Coronary artery (tissue), 2 donors: ENCODE results near the gene CRADD.
"Not testable (repeated sequence)": the region's sequence is repeated elsewhere in the genome, so short reads cannot be mapped to it uniquely, and the experiment has no call there.

Source experiments
- DNase-seq: peaks from one replicate; pipeline ENCODE4 v3.0.0-alpha.2; 2017; ENCODE audit warnings: low spot score
- H3K27ac ChIP-seq, 2 donors: fragments of 200-600 bp; sonication (generic); one replicate each; pipeline ENCODE4 v1.5.1; 2016 to 2019
- H3K4me3 ChIP-seq: fragments of 200-600 bp; sonication (generic); 2 replicates; pipeline ENCODE4 v1.5.1; 2016; ENCODE audit warnings: mild to moderate bottlenecking, moderate library complexity
- TF ChIP-seq, protein P1 (sequence below): fragments of 200-600 bp; sonication (generic); IDR thresholded peaks from one replicate; pipeline ENCODE4 v1.5.1; 2019; ENCODE audit warnings: antibody characterized with exemption

Gene CRADD

DNA sequence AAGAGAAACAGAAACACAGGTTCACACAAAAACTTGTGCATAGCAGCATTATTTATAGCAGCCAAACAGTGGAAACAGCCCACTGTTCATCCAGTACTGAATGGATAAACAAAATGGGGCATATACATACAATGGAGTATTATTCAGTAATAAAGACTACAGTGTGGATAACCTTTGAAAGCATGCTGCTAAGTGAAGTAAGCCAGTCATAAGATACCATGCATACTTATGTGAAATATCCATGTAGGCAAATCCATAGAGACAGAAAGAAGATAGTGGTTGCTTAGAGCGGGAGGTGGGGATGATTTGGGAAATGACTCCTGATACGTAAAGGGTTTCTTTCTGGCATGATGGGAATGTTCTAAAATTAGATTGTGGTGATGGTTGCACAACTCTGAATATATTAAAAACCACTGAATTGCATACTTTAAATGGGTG lies 99.4 kb downstream of the CRADD start:
- no peak for DNase-seq
- TF ChIP-seq, protein P1, sequence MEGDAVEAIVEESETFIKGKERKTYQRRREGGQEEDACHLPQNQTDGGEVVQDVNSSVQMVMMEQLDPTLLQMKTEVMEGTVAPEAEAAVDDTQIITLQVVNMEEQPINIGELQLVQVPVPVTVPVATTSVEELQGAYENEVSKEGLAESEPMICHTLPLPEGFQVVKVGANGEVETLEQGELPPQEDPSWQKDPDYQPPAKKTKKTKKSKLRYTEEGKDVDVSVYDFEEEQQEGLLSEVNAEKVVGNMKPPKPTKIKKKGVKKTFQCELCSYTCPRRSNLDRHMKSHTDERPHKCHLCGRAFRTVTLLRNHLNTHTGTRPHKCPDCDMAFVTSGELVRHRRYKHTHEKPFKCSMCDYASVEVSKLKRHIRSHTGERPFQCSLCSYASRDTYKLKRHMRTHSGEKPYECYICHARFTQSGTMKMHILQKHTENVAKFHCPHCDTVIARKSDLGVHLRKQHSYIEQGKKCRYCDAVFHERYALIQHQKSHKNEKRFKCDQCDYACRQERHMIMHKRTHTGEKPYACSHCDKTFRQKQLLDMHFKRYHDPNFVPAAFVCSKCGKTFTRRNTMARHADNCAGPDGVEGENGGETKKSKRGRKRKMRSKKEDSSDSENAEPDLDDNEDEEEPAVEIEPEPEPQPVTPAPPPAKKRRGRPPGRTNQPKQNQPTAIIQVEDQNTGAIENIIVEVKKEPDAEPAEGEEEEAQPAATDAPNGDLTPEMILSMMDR, result no peak
- Histone ChIP-seq H3K27ac (peak overlapping the region; percentile 79 to 88), H3K4me3 (no peak overlapping the region)

DNA sequence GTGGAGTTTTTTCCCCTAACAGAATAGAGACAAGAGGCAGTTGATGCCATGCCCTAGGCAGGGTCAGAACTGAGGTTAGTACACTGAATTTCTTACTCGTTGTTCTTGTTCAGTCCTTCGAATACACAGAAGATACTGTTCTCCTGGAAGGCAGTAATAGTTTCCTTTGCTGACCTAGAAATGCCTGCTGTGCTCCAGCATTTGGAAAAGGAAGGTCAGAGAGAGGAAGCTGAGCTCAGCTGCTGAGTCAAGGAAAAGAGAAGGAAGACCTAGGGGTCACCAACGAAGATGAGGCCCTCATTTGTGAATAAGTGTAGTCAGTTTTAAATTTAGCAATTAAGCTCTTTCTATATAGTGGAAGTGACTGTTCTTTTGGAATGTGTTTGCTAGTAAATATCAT lies 100.1 kb downstream of the CRADD start:
- Histone ChIP-seq H3K27ac (peak overlapping the region; percentile 79 to 88), H3K4me3 (no peak overlapping the region)
- DNase-seq, result no peak

DNA sequence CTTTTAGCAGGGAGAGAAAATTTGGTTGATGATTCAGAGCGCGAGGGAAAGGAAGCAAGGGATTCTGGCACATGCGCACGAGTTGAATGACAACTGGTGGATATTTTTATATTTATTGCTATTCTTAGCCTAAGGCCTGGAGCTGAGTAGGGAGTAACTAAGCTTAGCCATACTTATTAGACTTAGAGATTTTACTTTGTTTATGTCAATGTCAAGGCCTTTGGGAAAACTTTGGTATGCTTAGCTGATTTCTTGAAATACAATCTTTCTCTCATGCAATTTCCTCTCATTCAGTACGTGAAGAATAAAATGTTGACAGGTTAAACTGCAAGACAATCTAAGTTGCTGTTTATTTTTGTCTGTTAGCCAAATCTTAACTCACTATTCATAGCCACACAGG lies 101.1 kb downstream of the CRADD start:
- DNase-seq, result no peak
- Histone ChIP-seq H3K4me3 (no peak overlapping the region), H3K27ac (peak overlapping the region; percentile 79 to 88)

More for the DNA sequence above, 100.1 kb downstream of the CRADD start:
- TF ChIP-seq, protein P1, result no peak

DNA sequence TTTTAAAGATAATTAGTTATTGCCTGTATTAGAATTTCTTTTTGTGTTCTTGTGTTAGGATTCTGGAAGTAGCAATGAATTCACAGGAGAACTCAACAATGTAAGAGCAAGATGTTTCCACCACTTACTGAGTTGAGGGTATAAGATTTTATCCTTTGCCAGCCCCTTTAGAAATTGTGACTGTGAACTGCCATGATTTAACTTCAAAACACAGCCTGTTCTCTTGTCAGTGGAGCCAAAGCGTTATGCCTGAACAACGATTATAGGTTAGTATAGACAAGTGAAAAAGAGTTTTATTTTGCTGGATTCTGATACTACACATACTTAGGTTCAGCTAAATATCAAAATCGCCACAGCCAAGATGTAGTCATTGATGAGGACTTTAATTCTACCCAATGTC lies 101.6 kb downstream of the CRADD start:
- Histone ChIP-seq H3K27ac (peak overlapping the region; percentile 79 to 88), H3K4me3 (no peak overlapping the region)
- TF ChIP-seq, protein P1, result no peak
- DNase-seq, result no peak

More for the DNA sequence above, 101.1 kb downstream of the CRADD start:
- TF ChIP-seq, protein P1, result no peak

DNA sequence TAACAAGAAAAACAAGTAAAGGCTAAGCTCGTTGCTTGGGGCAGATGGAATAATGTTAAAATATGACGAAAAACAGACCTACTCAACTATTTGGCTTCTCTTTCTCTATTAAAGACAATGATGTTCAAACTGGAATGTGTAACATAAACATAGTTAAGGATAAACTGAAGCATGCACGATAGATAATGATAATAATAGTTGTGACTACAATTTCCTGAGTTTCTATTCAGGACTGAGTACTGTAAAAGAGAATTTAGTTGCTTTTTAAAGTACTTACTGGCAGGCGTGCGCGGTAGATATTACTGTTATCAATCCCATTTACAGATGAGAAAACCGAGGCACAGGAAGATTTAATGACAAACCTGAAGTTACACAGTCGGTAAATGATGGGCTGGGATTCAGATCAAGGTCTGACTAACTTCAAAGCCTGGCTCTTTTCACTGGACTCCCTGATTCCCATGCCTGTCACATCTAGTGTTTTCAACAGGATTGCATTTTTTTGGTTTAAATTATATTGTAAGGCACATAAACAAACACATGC lies 103.0 kb downstream of the CRADD start:
- Histone ChIP-seq H3K27ac (peak overlapping the region in 1 of 2 donors; percentile 44), H3K4me3 (no peak overlapping the region)
- TF ChIP-seq, protein P1, result no peak

DNA sequence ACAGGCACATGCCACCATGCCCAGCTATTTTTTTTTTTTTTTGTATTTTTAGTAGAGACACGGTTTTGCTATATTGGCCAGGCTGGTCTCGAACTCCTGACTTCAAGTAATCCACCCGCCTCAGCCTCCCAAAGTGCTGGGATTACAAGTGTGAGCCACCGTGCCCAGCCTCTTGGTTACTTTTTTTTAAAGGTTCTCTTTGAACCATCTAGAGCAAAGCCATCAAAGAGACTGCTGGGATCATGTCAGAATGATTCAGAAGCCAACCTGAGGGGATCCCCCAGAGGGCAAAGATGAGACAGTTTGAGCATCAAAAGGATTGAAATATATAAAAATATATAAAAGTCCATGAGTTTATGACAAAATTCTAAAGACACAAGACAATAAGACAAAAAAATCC lies 103.7 kb downstream of the CRADD start:
- not testable (repeated sequence) for H3K27ac ChIP-seq

More for the DNA sequence above, 103.0 kb downstream of the CRADD start:
- no peak for DNase-seq

DNA sequence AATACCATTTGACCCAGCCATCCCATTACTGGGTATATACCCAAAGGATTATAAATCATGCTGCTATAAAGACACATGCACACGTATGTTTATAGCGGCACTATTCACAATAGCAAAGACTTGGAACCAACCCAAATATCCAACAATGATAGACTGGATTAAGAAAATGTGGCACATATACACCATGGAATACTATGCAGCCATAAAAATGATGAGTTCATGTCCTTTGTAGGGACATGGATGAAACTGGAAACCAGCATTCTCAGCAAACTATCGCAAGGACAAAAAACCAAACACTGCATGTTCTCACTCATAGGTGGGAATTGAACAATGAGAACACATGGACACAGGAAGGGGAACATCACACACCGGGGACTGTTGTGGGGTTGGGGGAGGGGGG lies 104.8 kb downstream of the CRADD start:
- DNase-seq, H3K27ac ChIP-seq, H3K4me3 ChIP-seq: not testable (repeated sequence)

More for the DNA sequence above, 103.7 kb downstream of the CRADD start:
- not testable (repeated sequence) for H3K4me3 ChIP-seq, DNase-seq

DNA sequence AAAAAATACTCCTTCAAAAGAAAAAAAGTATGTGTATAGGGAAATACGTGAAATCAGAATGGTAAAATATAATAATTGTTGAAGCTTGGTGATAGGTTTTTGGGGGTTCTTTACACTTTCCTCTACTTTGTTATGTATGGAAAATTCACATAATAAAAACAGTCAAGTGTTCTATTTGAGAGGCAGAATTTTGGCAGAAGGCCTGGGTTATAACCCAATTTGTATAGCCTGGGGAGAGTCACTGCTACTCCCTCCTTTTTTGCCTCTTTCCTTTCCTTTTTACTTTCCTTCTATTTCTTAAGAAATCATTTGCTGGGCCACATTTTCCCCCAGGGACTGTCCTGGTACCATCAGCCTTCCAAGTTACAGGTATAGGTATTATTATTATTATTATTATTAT lies 105.7 kb downstream of the CRADD start:
- Histone ChIP-seq H3K4me3 (no peak overlapping the region), H3K27ac (no peak overlapping the region)
- no peak for DNase-seq
- TF ChIP-seq, protein P1, result no peak
